LoVo (cell line): Measurements from ENCODE around the gene CDS2.

Experiments
- DNase-seq: peaks from one replicate; pipeline ENCODE4 v3.0.0-alpha.2; 2016; ENCODE audit warnings: low spot score

CDS2 gene

GRCh38 chr20:5119435-5120184 lies 7.2 kb upstream of the CDS2 start, which contains the start of gene PCNA:
PCNA (minus strand) TSS chr20:5119958; CDS start chr20:5119798, 160 bp downstream.
- DNase-seq, result peak; percentile 98

GRCh38 chr20:5120185-5120476 lies 6.7 kb upstream of the CDS2 start:
- DNase-seq, result no peak

- DNase-seq, result no peak
These were observed 3.9 kb upstream of the CDS2 start for GRCh38 chr20:5122873-5123260.

GRCh38 chr20:5127204-5127858 lies 523 bp downstream of the CDS2 start:
- peak; percentile 51 for DNase-seq

GRCh38 chr20:5127859-5128424 lies 1.1 kb downstream of the CDS2 start:
- no peak for DNase-seq

GRCh38 chr20:5128886-5129285 lies 2.1 kb downstream of the CDS2 start:
- no peak for DNase-seq

GRCh38 chr20:5131502-5131901 lies 4.7 kb downstream of the CDS2 start:
- no peak for DNase-seq

GRCh38 chr20:5133998-5134397 lies 7.2 kb downstream of the CDS2 start:
- DNase-seq, result no peak

- DNase-seq, result no peak
These were observed 8.7 kb downstream of the CDS2 start for GRCh38 chr20:5135363-5136012.

- no peak for DNase-seq
These were observed 9.3 kb downstream of the CDS2 start for GRCh38 chr20:5136096-5136495.

- DNase-seq, result no peak
These were observed 13.4 kb downstream of the CDS2 start for GRCh38 chr20:5140195-5140594.

- no peak for DNase-seq
These were observed 14.8 kb downstream of the CDS2 start for GRCh38 chr20:5141615-5142014.

GRCh38 chr20:5143851-5144250 lies 17.0 kb downstream of the CDS2 start:
- DNase-seq, result no peak

GRCh38 chr20:5145365-5146098 lies 18.7 kb downstream of the CDS2 start:
- no peak for DNase-seq

- DNase-seq, result no peak
These were observed 19.4 kb downstream of the CDS2 start for GRCh38 chr20:5146099-5146668.

GRCh38 chr20:5146871-5147592 lies 20.2 kb downstream of the CDS2 start:
- no peak for DNase-seq

- DNase-seq, result no peak
These were observed 21.8 kb downstream of the CDS2 start for GRCh38 chr20:5148581-5148980.

- no peak for DNase-seq
These were observed 23.1 kb downstream of the CDS2 start for GRCh38 chr20:5149892-5150225.

- no peak for DNase-seq
These were observed 23.6 kb downstream of the CDS2 start for GRCh38 chr20:5150226-5151076.

- no peak for DNase-seq
These were observed 26.3 kb downstream of the CDS2 start for GRCh38 chr20:5153152-5153467.
